Measurements from ENCODE around the gene GPR87.

DNA sequence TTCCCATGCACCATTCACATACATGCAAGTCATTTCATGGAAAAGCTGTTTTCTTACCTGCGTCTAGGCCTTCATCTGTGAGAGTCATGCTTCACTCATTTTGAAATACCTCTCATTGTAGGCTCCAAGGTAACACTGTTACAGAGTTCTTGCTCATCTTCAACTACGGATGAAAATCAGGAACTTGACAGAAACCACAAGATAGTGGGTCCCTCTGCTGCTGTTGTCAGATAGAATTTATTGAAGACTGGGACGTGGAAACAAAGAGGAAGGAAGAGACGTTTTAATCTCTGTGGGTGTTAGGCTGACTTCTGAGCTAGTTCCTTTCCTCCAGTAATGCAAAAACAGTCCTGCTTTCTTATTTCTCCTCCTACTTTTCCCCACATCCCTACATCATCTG is 38.4 kb downstream of the GPR87 start, which contains the start of gene P2RY14:
- TF ChIP-seq, protein P1, sequence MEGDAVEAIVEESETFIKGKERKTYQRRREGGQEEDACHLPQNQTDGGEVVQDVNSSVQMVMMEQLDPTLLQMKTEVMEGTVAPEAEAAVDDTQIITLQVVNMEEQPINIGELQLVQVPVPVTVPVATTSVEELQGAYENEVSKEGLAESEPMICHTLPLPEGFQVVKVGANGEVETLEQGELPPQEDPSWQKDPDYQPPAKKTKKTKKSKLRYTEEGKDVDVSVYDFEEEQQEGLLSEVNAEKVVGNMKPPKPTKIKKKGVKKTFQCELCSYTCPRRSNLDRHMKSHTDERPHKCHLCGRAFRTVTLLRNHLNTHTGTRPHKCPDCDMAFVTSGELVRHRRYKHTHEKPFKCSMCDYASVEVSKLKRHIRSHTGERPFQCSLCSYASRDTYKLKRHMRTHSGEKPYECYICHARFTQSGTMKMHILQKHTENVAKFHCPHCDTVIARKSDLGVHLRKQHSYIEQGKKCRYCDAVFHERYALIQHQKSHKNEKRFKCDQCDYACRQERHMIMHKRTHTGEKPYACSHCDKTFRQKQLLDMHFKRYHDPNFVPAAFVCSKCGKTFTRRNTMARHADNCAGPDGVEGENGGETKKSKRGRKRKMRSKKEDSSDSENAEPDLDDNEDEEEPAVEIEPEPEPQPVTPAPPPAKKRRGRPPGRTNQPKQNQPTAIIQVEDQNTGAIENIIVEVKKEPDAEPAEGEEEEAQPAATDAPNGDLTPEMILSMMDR (IDR thresholded peaks at IDR 0.05) = no peak
- TF ChIP-seq POLR2A (IDR thresholded peaks at IDR 0.05) = no peak

All from testis (tissue), 2 donors.